ENCODE data around the gene ZBTB11.
A peak's percentile ranks its signal among the peaks of the same experiment; 100 is the strongest.
"Not testable (repeated sequence)": the region's sequence is repeated elsewhere in the genome, so short reads cannot be mapped to it uniquely, and the experiment has no call there.

Gene ZBTB11

DNA sequence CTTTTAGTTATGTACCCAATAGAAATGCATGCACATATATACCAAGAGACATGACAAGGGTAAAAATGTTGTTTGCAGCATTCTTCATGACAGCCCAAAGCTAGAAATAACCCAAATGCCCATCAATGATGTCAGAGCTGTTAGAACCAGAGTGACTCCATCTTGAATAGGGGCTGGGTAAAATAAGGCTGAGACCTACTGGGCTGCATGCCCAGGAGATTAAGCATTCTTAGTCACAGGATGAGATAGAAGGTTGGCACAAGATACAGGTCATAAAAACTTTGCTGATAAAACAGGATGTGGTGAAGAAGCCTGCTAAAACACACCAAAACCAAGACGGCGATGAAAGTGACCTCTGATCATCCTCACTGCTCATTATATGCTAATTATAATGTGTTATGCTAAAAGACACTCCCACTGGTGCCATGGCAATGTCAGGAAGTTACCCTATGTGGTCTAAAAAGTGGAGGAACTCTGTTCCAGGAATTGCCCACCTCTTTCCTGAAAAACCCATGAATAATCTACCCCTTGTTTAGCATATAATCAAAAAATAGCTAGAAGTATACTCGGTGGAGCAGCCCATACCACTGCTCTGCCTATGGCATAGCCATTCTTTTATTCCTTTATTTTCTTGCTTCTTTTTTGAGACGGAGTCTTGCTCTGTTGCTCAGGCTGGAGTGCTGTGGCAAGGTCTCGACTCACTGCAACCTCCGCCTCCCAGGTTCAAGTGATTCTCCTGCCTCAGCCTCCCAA lies 32.9 kb downstream of the ZBTB11 start:
- peak; percentile 75 for DNase-seq

DNA sequence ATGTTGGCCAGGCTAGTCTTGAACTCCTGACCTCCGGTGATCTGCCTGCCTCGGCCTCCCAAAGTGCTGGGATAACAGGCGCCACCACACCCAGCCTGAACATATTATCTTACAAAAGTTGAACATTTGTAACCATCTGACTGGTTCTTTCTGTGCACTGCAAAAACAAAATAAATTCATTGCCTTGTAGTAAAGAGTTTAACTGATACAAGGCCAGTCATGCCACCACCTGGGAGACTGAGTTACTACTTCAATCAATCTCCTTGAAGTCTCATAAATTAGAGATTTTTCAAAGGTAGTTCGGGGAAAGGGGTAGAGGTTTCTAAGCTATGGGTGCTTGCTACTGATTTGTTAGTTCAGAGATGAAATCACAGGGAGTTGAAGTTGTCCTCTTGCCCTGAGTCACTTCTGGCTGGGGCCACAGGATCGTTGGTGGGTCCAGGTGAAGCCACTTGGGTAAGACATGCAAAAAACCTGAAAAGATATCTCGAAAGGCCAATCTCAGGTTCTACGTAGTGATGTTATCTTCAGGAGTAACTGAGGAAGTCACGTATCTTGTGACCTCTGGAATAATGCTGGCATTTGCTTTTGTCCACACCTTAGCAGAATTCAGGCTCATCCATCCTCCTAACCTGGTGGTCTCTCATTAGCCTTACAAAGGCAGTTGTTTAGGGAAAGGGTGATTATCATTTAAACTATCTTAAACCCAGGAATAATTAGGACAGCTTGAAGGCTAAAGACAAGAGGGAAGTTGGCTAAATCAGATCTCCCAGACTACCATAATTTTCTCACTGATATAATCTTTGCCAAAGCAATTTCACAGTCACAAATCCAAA lies 33.7 kb downstream of the ZBTB11 start:
- DNase-seq = no peak

DNA sequence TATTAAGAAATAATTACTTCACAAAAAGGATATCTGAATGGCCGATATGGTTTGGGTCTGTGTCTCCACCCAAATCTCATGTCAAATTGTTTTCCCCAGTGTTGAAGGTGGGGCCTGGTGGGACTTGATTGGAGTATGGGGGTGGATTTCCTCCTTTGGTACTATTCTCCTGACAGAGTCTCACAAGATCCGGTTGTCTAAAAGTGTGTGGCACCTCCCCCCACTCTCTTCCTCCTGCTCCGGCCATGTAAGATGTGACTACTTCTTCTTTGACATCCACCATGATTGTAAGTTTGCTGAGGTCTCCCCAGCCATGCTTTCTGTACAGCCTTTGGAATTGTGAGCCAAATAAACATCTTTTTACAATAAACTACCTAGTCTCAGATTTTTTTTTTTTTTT lies 34.5 kb downstream of the ZBTB11 start:
- no peak for DNase-seq

DNA sequence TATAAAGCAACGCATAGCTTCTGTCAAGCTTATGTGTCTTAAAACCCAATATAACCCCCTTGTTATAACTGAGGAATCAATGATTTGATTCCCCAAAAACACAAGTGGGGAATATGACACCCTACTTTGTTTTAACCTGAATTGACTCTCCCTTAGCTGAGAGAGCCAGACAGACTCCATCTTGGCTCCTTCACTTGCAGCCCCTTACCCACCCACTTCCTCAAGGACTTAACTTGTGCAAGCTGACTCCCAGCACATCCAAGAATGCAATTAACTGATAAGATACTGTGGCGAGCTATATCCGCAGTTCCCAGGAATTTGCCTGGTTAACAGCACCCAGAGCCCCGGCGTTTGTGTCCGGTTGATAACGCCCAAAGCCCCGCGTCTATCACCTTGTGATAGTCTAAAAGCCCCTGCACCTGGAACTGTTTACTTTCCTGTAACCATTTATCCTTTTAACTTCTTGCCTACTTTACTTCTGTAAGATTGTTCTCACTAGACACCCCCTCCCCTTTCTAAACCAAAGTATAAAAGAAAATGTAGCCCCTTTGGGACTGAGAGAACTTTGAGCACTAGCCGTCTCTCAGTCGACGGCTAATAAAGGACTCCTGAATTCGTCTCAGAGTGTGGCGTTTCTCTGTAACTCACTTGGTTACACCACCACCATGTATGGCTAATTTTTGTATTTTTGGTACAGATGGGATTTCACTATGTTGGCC lies 35.4 kb downstream of the ZBTB11 start:
- DNase-seq = not testable (repeated sequence)

DNA sequence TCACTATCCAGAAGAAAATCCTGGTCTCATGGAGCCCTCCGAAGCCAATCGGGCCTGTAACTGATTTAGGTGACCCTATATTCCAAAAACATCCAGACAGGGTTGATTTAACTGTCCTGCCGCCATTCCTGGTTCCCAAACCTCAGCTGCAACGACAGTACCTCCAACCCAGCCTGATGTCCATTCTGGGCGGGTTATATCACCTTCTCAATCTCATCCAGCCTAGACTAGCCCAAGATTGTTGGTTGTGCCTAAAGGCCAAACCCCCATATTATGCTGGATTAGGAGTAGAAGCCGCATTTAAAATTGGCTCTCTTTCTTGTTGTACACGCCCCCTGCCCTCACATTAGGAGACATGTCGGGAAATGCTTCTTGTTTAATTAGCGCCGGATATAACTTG lies 36.7 kb downstream of the ZBTB11 start:
- no peak for DNase-seq

DNA sequence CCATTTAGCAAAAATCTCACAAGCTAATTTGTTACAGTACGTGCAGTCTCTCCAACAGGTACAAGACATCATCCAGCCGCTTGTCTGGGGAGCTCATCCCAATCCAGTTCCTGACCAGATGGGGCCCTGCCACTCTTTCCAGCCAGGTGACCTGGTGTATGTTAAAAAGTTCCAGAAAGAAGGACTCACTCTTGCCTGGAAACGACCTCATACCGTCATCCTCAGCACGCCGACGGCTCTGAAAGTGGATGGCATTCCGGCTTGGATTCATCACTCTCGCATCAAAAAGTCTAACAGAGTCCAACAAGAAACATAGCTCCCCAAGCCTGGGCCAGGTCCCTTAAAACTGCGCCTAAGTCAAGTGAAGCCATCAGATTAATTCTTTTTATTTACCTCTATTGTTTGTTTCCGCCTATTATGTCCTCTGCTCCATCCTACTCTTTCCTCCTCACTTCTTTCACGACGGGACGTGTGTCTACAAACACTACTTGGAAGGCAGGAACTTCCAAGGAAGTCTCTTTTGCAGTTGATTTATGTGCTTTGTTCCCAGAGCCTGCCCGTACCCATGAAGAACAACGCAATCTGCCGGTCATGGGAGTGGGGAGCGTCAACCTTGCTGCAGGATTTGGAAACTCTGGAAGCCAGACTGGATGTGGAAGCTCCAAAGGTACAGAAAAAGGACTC lies 37.5 kb downstream of the ZBTB11 start:
- DNase-seq = no peak

DNA sequence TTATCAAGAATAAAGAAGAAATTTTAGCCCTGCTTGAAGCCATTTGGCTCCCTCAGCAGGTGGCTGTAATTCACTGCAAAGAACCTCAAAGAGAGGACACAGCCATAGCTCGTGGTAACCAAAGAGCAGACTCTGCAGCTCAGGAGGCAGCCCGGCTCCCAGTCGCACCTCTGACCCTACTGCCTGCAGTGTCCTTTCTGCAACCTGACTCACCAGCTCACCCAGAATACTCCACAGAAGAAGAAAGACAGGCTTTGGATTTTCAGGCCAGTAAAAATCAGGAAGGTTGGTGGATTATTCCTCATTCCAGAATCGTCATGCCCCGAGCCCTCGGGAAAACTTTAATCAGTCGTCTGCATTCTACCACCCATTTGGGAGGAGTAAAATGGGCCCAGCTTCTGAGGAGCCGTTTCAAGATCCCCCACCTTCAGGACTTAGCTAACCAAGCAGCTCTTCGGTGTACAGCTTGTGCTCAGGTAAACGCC lies 38.6 kb downstream of the ZBTB11 start:
- DNase-seq = no peak

DNA sequence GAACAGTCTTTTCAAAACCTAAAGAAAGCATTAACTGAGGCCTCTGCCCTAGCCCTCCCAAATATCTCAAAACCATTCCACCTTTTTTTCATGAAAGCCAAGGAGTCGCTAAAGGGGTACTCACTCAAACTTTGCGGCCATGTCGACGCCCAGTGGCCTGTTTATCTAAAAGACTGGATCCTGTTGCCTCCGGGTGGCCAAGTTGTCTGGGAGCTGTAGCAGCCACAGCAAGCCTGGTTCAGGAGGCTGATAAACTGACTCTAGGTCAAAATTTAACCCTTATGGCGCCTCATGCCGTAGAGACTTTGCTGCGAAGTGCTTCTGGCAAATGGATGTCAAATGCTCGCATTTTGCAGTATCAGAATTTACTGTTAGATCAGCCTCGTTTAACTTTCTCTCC lies 39.5 kb downstream of the ZBTB11 start:
- no peak for DNase-seq

DNA sequence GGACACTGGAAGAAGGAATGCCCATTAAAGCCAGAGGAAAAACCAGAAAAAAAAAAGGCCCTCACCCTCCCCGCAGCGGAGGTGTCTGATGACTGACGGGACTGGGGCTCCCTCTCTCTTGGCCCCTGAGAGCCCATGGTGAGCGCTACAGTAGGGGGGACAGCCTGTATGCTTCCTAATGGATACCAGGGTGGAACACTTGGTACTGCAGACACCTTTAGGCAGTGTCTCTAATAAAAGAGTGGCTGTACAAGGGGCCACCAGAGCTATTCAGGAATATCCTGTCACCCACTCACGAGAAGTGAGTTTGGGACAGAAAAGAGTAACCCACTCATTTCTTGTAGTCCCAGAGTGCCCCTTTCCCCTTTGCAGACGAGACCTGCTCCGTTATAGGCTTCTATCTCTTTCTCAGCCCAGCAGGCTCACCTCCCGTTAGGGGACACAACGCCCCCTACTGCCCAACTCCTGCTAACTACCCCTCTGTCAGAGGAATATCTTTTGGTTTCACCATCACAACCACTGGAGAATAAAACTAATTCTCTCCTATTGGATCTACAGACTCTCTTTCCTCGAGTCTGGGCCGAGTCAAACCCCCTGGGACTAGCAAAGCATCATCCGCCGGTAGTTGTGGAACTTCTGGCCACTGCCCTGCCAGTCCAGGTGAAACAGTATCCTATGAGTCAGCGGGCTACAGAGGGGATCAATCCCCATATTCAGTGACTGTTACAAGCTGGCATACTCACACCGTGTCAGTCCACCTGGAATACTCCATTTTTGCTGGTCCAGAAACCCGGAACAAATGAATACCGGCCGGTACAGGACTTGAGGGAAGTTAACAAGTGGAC lies 40.8 kb downstream of the ZBTB11 start:
- no peak for DNase-seq

DNA sequence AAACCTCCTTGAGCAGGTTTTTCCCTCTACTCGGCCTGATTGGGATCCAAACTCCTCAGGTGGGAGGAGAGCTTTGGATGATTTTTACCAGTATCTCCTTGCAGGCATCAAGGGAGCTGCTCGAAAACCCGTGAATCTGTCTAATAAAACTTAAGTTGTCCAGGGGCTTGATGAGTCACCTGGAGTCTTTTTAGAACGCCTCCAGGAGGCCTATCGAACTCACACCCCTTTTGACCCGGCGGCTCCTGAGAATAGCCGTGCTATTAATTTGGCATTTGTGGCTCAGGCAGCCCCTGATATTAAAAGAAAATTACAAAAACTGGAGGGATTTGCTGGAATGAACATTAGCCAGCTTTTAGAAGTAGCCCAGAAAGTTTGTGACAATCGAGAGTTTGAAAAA lies 41.6 kb downstream of the ZBTB11 start:
- no peak for DNase-seq

DNA sequence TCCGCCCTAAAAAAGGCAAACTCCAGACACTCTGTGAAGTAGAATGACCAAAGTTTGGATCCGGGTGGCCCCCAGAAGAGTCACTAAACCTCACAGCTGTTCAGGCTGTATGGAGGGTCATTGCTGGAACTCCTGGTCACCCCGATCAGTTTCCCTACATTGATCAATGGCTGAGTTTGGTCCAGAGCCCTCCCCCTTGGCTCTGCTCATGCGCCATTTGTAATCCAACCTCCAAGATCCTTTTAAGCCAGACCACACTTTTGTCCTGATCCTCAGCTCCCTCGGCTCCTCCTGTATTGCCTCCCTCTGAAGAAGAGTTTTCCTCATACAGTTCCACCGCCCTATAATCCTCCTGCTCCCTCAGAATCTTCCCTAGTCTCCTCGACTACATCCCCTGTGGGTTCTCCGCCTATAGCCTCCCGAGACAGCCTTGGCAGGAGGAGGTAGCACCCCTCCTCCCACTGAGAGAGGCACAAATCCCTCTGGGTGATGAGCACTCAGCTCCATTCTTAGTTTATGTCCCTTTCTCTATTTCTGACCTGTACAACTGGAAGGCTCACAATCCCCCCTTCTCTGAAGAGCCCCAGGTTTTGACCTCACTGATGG lies 42.2 kb downstream of the ZBTB11 start:
- DNase-seq = no peak

DNA sequence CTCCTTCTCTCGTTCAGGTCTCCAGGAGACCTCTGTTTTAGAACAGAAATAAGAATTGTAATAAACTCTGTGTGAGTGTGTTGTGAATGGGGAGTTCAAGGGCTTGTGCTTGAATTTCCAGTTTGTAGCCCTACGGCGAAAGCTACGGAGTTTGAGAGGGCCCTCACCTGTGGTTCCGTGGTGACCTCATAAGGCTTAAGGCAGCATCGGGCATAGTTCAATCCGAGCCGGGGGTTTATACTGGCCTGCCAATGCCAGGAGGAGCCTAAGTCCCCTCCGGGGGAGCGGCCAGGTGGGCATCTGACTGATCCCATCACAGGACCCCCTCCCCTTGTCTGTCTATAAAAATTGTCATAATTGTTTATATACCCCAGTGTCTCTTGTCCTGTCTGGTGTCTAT lies 43.7 kb downstream of the ZBTB11 start:
- DNase-seq = no peak

DNA sequence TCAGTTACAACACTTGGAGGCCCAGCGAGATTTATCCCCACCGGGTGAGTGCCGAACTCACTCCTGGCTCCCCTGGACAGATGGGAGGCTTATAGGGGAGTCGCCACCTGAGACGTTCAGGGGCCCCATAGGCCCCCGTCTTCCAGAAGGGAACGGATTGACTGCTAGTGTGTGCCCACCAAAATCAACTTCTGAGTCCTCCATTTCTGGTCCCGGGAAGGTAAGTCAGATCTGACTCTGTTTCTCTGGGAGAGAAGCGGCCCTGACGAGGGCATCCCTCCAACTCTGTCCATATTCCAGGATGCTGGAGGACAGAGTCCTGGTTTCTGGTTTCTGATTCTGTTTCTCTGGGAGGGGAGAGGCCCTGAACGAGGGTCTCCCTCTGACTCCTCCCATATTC lies 44.3 kb downstream of the ZBTB11 start:
- DNase-seq = no peak

DNA sequence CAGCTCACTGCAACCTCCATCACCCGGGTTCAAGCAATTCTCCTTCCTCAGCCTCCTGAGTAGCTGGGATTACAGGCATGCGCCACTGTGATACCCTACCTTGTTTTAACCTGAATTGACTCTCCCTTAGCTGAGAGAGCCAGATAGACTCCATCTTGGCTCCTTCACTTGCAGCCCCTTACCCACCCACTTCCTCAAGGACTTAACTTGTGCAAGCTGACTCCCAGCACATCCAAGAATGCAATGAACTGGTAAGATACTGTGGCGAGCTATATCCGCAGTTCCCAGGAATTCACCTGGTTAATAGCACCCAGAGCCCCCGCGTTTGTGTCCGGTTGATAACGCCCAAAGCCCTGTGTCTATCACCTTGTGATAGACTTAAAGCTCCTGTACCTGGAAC lies 45.0 kb downstream of the ZBTB11 start:
- not testable (repeated sequence) for DNase-seq

DNA sequence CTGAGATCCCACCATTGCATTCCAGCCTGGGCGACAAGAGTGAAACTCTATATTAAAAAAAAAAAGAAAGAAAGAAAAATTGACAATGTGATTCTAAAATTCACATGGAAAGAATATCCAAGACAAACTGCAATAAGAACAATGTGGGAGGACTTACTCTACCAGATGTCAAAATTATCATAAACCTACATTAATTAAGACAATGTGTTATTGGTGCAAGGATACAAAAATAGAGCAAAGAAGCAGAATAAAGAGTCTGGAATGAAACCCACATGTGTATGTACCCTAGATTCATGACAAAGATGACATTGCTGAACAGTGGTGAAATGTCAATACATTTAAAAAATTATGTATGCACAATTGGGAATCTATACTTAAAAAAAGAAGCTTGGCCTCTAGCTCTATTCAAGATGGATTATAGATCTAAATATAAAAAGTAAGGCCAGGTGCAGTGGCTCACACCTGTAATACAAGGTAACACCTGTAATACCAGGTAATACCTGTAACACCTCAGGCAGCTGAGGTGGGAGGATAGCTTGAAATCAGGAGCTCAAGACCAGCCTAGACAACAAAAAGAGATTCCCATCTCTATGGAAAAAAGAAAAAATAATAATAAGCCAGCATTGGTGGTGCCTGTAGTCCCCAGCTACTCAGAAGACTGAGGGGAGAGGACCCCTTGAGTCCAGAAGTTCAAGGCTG lies 45.7 kb downstream of the ZBTB11 start:
- DNase-seq = no peak

DNA sequence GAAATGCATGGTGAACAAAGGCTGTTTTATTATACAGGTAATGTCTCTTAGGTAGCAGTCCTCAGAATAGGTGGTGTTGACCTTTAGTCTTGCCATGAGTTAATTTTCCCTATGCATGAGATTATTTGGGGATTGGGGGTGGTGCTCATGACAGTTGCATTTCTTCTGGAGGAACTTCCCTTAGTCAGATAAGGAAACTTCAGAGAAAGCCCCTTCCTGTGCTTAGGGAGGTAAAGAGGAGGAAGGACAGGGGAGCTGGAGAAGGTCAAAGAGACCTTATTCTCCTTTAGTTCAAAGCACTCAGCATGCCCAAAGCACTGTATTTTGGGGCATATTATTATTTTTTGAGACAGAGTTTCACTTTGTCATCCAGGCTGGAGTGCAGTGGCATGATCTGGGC lies 47.7 kb downstream of the ZBTB11 start:
- DNase-seq = no peak

DNA sequence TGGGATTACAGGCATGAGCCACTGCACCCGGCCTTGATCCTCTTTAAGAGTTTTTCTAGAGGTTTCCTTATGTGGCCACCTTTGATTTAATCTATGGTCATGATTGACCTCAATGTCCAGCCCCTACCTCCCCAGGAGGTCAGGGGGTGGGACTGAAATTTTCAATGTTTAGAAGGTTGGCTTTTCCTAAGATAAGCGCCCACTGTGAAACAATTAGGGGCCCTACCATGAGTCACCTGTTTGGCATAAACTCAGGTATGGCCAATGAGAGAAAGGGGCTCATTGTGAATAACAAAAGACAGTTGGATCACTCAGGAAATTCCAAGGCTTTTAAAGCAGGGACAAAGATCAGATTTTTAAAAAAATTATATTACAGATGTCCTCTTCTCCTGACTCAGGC lies 51.1 kb downstream of the ZBTB11 start:
- no peak for DNase-seq

DNA sequence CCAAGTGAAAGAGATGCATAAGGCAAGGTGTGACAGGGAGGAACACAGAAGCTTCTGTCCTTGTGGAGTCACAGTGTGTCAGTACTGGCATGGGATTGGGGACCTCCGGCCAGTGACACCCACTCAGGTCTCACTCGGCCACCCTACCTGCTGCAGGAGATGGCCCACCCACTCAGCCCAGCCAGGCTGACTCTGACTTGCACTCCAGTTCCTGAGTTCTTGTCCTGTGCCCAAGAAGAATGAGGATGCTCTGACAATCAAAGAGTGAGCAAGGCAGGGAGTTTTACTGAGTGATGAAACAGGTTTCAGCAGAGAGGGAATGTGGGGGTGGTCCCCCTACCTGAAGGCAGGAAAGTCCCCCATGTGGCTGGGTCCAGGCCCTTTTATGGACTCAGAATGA lies 52.1 kb downstream of the ZBTB11 start:
- DNase-seq = no peak

DNA sequence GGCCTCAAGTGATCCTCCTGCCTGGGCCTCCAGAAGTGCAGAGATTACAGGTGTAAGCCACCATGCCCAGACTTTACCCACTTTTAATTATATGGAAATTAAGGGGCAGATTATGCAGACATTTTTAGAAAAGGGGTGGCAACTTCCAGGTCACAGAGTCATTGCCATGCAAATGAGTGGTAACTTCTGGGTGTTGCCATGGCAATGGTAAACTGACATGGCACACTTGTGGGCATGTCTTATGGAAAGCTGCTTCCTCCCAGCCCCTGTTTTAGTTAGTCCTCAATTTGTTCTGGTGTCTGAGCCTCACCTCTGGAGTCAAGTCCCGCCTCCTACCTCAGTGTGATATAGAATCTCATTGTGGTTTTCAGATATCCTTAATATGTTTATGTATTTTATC lies 53.3 kb downstream of the ZBTB11 start:
- DNase-seq = no peak

DNA sequence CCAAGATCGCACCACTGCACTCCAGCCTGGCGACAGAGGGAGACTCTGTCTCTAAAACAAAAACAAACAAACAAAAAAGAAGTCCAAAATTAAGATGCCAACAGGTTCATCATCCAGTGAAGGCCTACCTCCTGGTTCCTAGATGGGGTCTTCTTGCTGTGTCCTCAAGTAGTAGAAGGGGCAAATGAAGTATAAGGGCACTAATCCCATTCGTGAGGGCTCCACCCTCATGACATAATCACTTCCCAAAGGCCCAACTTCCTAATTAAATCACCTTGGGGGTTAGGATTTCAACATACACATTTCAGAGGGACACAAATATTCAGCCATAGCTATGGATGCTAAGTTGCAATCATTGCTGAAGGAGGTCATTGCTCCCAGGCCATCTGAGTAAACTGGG lies 57.2 kb downstream of the ZBTB11 start:
- no peak for DNase-seq

DNA sequence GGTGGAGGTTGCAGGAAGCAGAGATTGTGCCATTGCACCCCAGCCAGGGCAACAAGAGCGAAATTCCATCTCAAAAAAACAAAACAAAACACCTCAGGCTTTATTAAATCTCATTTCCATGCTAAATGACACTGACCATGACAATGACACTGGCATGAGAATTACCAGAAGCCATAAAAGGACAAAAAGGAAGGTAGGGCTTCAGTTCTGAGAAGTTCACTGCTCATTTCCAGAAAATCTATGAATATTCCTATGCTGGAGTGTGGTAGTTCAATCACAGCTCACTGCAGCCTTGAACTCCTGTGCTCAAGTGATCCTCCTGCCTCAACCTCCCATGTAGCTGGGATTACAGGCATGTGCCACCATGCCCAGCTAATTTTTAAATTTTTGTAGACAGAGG lies 58.2 kb downstream of the ZBTB11 start:
- DNase-seq = no peak
